Measurements from ENCODE around the gene ST7L.
"Not testable (repeated sequence)": the region's sequence is repeated elsewhere in the genome, so short reads cannot be mapped to it uniquely, and the experiment has no call there.

Gene ST7L

GRCh38 chr1:112504001-112504660, 114.8 kb downstream of the ST7L start:
- DNase-seq (ENCODE audit: insufficient read length, low spot score) = no peak
- FAIRE-seq = no peak

GRCh38 chr1:112502826-112503225, 116.1 kb downstream of the ST7L start:
- no peak for DNase-seq (ENCODE audit: insufficient read length, low spot score)
- FAIRE-seq = no peak

- FAIRE-seq = no peak
- peak; percentile 45 for DNase-seq (ENCODE audit: insufficient read length, low spot score)
These were observed 116.9 kb downstream of the ST7L start for GRCh38 chr1:112501810-112502641.

- FAIRE-seq (no peak), DNase-seq (ENCODE audit: insufficient read length, low spot score) (no peak)
These were observed 122.7 kb downstream of the ST7L start for GRCh38 chr1:112496290-112496689.

DNA sequence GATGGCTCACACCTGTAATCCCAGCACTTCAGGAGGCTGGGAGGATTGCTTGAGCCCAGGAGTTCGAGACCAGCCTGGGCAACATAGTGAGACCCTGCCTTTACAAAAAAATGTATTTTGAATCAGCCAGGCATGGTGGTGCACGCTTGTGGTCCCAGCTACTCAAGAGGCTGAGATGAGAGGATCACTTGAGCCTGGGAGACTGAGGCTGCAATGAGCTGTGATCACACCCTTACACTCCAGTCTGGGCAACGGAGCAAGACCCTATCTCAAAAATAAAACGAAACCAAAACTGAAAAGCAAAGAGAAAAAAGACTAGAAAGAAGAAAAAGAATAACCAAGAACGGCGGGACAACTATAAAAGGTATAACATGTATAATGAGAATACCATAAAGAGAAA, 125.6 kb downstream of the ST7L start:
- FAIRE-seq = no peak
- DNase-seq (ENCODE audit: insufficient read length, low spot score) = no peak

- no peak for FAIRE-seq
- no peak for DNase-seq (ENCODE audit: insufficient read length, low spot score)
These were observed 126.9 kb downstream of the ST7L start for GRCh38 chr1:112492076-112492475.

DNA sequence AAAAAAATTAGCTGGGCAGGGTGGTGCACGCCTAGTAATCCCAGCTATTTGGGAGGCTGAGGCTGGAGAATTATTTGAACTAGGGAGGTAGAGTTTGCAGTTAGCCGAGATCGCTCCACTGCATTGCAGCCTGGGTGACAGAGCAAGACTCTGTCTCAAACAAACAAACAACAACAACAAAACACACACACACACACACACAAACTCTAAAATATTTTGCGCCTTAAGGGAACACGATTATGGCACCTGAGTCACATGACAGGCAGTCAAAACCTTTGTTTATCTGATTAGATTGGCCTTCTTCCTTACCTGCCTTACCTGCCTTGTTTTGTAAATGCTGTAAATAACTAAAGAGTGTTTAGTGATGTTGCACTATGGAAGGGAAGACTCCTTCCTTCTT, 130.8 kb downstream of the ST7L start:
- no peak for FAIRE-seq
- no peak for DNase-seq (ENCODE audit: insufficient read length, low spot score)

DNA sequence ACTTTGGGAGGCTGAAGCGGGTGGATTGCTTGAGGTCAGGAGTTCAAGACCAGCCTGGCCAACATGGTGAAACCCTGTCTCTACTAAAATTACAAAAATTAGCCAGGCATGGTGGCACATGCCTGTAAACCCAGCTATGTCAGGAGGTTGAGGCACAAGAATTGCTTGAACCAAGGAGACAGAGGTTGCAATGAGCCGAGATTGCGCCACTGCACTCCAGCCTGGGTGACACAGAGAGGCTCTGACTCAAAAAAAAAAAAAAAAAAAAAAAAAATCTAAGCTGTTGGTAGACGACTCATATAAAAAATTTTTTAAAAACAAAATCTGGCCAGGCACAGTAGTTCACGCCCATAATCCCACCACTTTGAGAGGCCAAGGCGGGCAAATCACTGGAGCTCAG, 131.3 kb downstream of the ST7L start:
- DNase-seq (ENCODE audit: insufficient read length, low spot score); FAIRE-seq: not testable (repeated sequence)

DNA sequence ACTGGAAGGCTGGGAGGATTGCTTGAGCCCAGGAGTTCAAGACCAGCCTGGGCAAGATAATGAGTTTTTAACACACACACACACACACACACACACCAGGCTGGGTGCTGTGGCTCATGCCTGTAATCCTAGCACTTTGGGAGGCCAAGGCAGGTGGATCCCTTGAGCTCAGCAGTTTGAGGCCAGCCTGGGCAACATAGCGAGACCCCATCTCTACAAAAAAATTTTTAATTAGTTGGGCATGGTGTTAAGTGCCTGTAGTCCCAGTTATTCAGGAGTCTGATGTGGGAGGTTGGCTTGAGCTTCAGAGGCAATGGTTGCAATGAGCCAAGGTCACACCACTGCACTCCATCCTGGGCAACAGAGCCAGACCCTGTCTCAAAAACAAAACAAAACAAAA, 132.9 kb downstream of the ST7L start:
- DNase-seq (ENCODE audit: insufficient read length, low spot score); FAIRE-seq: not testable (repeated sequence)

- FAIRE-seq = no peak
- no peak for DNase-seq (ENCODE audit: insufficient read length, low spot score)
These were observed 140.6 kb downstream of the ST7L start for GRCh38 chr1:112478314-112478713.

DNA sequence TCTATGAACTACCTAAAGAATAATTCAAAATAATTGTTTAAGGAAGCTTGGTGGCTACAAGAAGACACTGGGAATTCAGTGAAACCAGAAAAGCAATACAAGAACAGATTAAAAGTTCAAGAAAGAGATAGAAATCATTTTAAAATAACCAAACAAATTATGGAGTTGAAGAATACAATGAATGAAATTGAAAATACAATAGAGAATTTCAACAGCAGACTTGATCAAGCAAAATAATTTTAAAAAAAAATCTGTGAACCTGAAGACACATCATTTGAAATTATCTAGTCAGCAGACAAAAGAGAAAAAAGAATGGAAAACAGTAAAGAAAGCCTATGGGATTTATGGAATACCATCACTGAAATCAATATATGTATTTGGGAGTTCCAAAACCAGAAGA, 141.4 kb downstream of the ST7L start:
- DNase-seq (ENCODE audit: insufficient read length, low spot score) (no peak), FAIRE-seq (no peak)
